ENCODE results near the gene TANGO2. TPM values are rescaled to one million over a fixed set of nuclear protein-coding genes. Genes with fewer than 3 reads are reported as not detected.

TANGO2 gene
- total RNA-seq, 1 donor from 2014 or later = 20.9 TPM

GRCh38 chr22:20055654-20056053 lies 34.7 kb downstream of the TANGO2 start:
- no peak overlapping the region for H3K4me3 ChIP-seq (ENCODE audit: low read depth, low read length)
- peaks cover 1% of the 10 kb centered on the region for H3K36me3 ChIP-seq (ENCODE audit: control insufficient read depth, insufficient read depth, low read length)
- TF ChIP-seq CTCF (IDR thresholded peaks at IDR 0.05; ENCODE audit: insufficient read depth, low read length, poor library complexity, severe bottlenecking) = no peak
- H3K27me3 ChIP-seq (ENCODE audit: control insufficient read depth, insufficient read depth, low read length) = no peaks in the 10 kb centered on the region
- DNase-seq (ENCODE audit: low read depth) = no peak

DNA sequence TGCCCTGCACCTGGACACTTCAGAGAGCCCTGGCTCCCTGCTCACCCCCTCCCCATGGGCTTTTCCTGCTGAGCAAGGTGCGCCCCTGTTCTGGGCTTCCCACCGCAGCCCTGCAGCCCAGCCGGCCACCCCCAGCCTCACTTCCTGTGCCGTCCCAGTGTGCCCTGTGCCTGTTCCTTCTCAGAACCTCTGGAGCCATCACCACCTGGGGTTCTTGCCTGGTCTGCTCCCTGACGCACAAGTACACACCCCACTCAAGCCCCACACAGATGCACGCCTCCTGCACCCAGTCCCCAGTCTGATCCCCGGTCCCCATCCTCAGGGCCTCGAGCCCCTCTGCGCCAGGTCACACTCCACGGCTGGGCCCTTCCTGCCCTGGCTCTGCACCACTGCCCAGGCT lies 35.3 kb downstream of the TANGO2 start:
- no peaks in the 10 kb centered on the region for H3K27me3 ChIP-seq (ENCODE audit: control insufficient read depth, insufficient read depth, low read length)
- DNase-seq (ENCODE audit: low read depth) = no peak
- H3K4me3 ChIP-seq (ENCODE audit: low read depth, low read length) = no peak overlapping the region
- H3K36me3 ChIP-seq (ENCODE audit: control insufficient read depth, insufficient read depth, low read length) = peaks cover 1% of the 10 kb centered on the region
- no peak for TF ChIP-seq CTCF (IDR thresholded peaks at IDR 0.05; ENCODE audit: insufficient read depth, low read length, poor library complexity, severe bottlenecking)

- TF ChIP-seq CTCF (IDR thresholded peaks at IDR 0.05; ENCODE audit: insufficient read depth, low read length, poor library complexity, severe bottlenecking) = no peak
- Histone ChIP-seq H3K27me3 (ENCODE audit: control insufficient read depth, insufficient read depth, low read length) (no peaks in the 10 kb centered on the region), H3K4me3 (ENCODE audit: low read depth, low read length) (no peak overlapping the region), H3K36me3 (ENCODE audit: control insufficient read depth, insufficient read depth, low read length) (peaks cover 1% of the 10 kb centered on the region)
- no peak for DNase-seq (ENCODE audit: low read depth)
Observed at GRCh38 chr22:20056696-20057386, 35.9 kb downstream of the TANGO2 start.

DNA sequence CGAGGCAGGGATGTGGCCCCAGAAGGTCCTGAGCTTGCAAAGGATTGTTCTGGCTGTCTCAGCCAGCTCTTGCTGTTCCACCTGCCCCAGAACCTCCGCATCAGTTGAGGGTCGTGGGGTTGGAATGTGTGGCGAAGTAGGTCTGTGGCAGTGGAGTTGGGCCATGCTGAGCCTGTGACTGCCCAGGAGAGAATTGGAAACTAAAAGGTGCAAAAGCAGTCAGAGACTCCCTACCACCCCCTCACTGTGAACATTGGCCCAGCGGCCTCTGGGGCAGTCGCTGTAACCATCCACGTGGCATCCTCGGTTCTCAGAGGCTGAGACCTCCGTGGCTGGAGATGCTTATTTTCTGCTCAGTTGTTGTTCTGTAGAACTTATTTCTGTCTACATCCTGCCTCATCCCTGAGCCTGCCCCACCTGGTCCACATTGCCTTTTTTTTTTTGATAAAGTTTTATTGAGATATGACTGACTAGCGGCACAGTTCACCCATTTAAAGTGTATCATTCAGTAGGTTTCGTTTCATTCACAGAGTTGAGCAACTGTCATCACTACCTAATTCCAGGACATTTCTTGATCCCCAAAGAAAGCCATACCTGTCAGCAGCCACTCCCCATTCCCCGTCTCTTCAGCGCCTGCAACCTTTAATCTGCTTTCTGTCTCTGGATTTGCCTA lies 36.8 kb downstream of the TANGO2 start:
- TF ChIP-seq CTCF (IDR thresholded peaks at IDR 0.05; ENCODE audit: insufficient read depth, low read length, poor library complexity, severe bottlenecking) = no peak
- peaks cover 2% of the 10 kb centered on the region for H3K36me3 ChIP-seq (ENCODE audit: control insufficient read depth, insufficient read depth, low read length)
- no peaks in the 10 kb centered on the region for H3K27me3 ChIP-seq (ENCODE audit: control insufficient read depth, insufficient read depth, low read length)
- DNase-seq (ENCODE audit: low read depth) = no peak
- H3K4me3 ChIP-seq (ENCODE audit: low read depth, low read length) = no peak overlapping the region

GRCh38 chr22:20058989-20059770 lies 38.3 kb downstream of the TANGO2 start:
- H3K36me3 ChIP-seq (ENCODE audit: control insufficient read depth, insufficient read depth, low read length) = peaks cover 2% of the 10 kb centered on the region
- no peak for TF ChIP-seq CTCF (IDR thresholded peaks at IDR 0.05; ENCODE audit: insufficient read depth, low read length, poor library complexity, severe bottlenecking)

More at GRCh38 chr22:20058989-20059770, 38.3 kb downstream of the TANGO2 start:
- Histone ChIP-seq H3K4me3 (ENCODE audit: low read depth, low read length) (no peak overlapping the region), H3K27me3 (ENCODE audit: control insufficient read depth, insufficient read depth, low read length) (no peaks in the 10 kb centered on the region)
- DNase-seq (ENCODE audit: low read depth) = no peak
